Measurements from ENCODE around the gene SLC8B1. TPM values are rescaled to one million over a fixed set of nuclear protein-coding genes. Genes with fewer than 3 reads are reported as not detected.

Gene SLC8B1
- total and polyA plus RNA-seq, 4 donors = 9.9 to 23.8 (median 14.2) TPM

DNA sequence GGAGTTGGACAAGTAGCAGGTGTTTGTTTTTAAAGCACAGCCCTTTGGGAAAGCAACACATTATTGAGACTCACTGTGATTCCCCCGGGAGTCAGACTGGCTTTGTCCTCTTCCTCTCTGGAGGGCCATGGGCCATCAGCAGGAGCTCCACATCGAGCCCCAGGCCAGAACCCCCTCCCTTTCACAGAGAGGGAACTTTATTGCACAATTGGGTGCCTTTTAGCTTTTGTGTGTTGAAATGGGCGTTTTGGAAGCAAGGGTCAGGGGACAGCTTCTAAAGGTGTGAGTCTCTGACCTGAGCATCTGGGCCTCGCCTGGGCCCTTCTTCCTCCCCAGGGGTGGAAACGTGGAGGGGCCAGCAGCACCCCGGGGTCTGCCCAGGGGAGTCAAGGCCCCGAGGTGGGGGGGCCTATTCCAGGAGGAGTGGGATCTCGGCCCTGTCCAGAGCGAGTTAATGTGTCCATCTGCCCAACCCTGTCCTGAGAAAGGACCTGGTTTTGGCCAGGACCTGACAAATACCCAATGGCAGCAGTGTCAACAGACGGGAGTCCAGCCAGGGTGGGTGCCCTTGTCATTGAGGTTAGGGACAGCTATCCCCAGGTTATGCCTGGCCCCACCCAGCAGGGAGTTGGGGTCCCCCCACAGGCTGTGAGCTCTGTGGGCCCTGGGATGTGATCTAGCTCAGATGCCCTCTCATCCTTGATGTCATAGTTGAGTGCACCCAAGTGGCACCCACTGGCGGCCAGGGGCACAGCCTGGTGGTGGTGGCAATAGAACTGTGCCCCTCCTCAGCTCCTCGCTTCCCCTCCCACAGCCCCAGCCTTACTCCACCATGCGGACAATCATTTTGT lies 37.1 kb downstream of the SLC8B1 start:
- Histone ChIP-seq H3K4me3 (ENCODE audit: low read depth in 1 of 3, low read length in 3 of 3) (no peak overlapping the region), H3K27ac (ENCODE audit: low read depth in 1 of 2, low read length in 2 of 2) (peak overlapping the region; percentile 68 to 69), H3K9ac (ENCODE audit: low read depth in 1 of 2, low read length in 2 of 2) (no peak overlapping the region), H3K9me3 (ENCODE audit: control insufficient read depth in 4 of 4, low read length in 3 of 4) (no peaks in the 10 kb centered on the region), H3K27me3 (ENCODE audit: control insufficient read depth in 4 of 4, insufficient read depth in 4 of 4, low read length in 3 of 4) (no peaks in the 10 kb centered on the region), H3K4me1 (ENCODE audit: control insufficient read depth in 4 of 4, insufficient read depth in 4 of 4, low read length in 3 of 4) (peaks cover 9 to 27% (median 20%) of the 10 kb centered on the region in 4 donors), H3K36me3 (ENCODE audit: control insufficient read depth in 4 of 4, insufficient read depth in 3 of 4, low read depth in 1 of 4, low read length in 3 of 4) (peaks cover 6 to 33% (median 14%) of the 10 kb centered on the region in 4 donors)
- DNase-seq (ENCODE audit: low spot score) = no peak
- 64% methylated on average over 13 of the region's 13 CpGs for WGBS
- TF ChIP-seq YY1 (IDR thresholded peaks at IDR 0.05) (no peak), HNF4A (conservative IDR thresholded peaks at IDR 0.05) (peak; percentile 65 to 67), HNF4G (IDR thresholded peaks at IDR 0.05) (peak; percentile 25), NR2F2 (IDR thresholded peaks at IDR 0.05) (peak; percentile 9), RXRA (IDR thresholded peaks at IDR 0.05) (peak in 1 of 2 donors; percentile 37)
- TF ChIP-seq, protein P1, sequence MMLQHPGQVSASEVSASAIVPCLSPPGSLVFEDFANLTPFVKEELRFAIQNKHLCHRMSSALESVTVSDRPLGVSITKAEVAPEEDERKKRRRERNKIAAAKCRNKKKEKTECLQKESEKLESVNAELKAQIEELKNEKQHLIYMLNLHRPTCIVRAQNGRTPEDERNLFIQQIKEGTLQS (IDR thresholded peaks at IDR 0.05) = no peak

DNA sequence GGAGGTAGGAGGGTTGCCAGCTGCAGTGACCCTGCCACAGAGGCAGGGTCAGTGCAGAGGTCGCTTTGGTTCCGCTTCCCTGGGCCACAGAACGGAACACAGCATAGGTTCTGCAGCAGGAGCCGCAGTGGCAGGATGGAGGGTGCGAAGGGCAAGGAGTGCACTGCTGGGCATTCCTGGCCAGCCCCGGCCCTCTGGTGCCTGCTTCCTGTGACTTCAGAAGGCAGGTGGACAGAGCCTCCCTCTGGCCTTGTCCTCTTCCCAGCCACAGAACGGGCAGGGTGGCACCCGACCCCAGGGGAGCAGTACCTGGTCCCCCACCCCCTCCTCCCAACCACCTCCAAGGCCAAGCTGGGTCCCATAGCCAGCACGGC lies 37.7 kb downstream of the SLC8B1 start:
- Histone ChIP-seq H3K9me3 (ENCODE audit: control insufficient read depth in 4 of 4, low read length in 3 of 4) (no peaks in the 10 kb centered on the region), H3K36me3 (ENCODE audit: control insufficient read depth in 4 of 4, insufficient read depth in 3 of 4, low read depth in 1 of 4, low read length in 3 of 4) (peaks cover 11 to 36% (median 18%) of the 10 kb centered on the region in 4 donors), H3K27ac (ENCODE audit: low read depth in 1 of 2, low read length in 2 of 2) (peak overlapping the region; percentile 68 to 69), H3K9ac (ENCODE audit: low read depth in 1 of 2, low read length in 2 of 2) (no peak overlapping the region), H3K27me3 (ENCODE audit: control insufficient read depth in 4 of 4, insufficient read depth in 4 of 4, low read length in 3 of 4) (no peaks in the 10 kb centered on the region), H3K4me3 (ENCODE audit: low read depth in 1 of 3, low read length in 3 of 3) (no peak overlapping the region), H3K4me1 (ENCODE audit: control insufficient read depth in 4 of 4, insufficient read depth in 4 of 4, low read length in 3 of 4) (peaks cover 9 to 27% (median 20%) of the 10 kb centered on the region in 4 donors)
- WGBS = 56% methylated on average over 9 of the region's 9 CpGs
- no peak for TF ChIP-seq TAF1 (conservative IDR thresholded peaks at IDR 0.05)
- no peak for TF ChIP-seq NR2F2 (IDR thresholded peaks at IDR 0.05)
- TF ChIP-seq FOXA1 (IDR thresholded peaks at IDR 0.05) = no peak
- TF ChIP-seq, protein P1 (IDR thresholded peaks at IDR 0.05) = no peak
- TF ChIP-seq RXRA (IDR thresholded peaks at IDR 0.05) = peak; percentile 2 to 82
- TF ChIP-seq, protein P2, sequence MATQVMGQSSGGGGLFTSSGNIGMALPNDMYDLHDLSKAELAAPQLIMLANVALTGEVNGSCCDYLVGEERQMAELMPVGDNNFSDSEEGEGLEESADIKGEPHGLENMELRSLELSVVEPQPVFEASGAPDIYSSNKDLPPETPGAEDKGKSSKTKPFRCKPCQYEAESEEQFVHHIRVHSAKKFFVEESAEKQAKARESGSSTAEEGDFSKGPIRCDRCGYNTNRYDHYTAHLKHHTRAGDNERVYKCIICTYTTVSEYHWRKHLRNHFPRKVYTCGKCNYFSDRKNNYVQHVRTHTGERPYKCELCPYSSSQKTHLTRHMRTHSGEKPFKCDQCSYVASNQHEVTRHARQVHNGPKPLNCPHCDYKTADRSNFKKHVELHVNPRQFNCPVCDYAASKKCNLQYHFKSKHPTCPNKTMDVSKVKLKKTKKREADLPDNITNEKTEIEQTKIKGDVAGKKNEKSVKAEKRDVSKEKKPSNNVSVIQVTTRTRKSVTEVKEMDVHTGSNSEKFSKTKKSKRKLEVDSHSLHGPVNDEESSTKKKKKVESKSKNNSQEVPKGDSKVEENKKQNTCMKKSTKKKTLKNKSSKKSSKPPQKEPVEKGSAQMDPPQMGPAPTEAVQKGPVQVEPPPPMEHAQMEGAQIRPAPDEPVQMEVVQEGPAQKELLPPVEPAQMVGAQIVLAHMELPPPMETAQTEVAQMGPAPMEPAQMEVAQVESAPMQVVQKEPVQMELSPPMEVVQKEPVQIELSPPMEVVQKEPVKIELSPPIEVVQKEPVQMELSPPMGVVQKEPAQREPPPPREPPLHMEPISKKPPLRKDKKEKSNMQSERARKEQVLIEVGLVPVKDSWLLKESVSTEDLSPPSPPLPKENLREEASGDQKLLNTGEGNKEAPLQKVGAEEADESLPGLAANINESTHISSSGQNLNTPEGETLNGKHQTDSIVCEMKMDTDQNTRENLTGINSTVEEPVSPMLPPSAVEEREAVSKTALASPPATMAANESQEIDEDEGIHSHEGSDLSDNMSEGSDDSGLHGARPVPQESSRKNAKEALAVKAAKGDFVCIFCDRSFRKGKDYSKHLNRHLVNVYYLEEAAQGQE (IDR thresholded peaks at IDR 0.05) = no peak
- TF ChIP-seq, protein P3, sequence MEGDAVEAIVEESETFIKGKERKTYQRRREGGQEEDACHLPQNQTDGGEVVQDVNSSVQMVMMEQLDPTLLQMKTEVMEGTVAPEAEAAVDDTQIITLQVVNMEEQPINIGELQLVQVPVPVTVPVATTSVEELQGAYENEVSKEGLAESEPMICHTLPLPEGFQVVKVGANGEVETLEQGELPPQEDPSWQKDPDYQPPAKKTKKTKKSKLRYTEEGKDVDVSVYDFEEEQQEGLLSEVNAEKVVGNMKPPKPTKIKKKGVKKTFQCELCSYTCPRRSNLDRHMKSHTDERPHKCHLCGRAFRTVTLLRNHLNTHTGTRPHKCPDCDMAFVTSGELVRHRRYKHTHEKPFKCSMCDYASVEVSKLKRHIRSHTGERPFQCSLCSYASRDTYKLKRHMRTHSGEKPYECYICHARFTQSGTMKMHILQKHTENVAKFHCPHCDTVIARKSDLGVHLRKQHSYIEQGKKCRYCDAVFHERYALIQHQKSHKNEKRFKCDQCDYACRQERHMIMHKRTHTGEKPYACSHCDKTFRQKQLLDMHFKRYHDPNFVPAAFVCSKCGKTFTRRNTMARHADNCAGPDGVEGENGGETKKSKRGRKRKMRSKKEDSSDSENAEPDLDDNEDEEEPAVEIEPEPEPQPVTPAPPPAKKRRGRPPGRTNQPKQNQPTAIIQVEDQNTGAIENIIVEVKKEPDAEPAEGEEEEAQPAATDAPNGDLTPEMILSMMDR (IDR thresholded peaks at IDR 0.05; ENCODE audit: low read depth, low read length, missing input control) = no peak
- TF ChIP-seq, protein P4, sequence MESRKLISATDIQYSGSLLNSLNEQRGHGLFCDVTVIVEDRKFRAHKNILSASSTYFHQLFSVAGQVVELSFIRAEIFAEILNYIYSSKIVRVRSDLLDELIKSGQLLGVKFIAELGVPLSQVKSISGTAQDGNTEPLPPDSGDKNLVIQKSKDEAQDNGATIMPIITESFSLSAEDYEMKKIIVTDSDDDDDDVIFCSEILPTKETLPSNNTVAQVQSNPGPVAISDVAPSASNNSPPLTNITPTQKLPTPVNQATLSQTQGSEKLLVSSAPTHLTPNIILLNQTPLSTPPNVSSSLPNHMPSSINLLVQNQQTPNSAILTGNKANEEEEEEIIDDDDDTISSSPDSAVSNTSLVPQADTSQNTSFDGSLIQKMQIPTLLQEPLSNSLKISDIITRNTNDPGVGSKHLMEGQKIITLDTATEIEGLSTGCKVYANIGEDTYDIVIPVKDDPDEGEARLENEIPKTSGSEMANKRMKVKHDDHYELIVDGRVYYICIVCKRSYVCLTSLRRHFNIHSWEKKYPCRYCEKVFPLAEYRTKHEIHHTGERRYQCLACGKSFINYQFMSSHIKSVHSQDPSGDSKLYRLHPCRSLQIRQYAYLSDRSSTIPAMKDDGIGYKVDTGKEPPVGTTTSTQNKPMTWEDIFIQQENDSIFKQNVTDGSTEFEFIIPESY (IDR thresholded peaks at IDR 0.05) = no peak
- peak; percentile 81 to 91 for TF ChIP-seq HNF4A (conservative IDR thresholded peaks at IDR 0.05)
- no peak for TF ChIP-seq GABPA (IDR thresholded peaks at IDR 0.05 in 1 of 2, conservative IDR thresholded peaks at IDR 0.05 in 1 of 2)
- TF ChIP-seq EGR1 (IDR thresholded peaks at IDR 0.05; ENCODE audit: low read depth in 2 of 2) = no peak
- TF ChIP-seq SP1 (IDR thresholded peaks at IDR 0.05) = peak; percentile 85
- peak; percentile 35 for TF ChIP-seq YY1 (IDR thresholded peaks at IDR 0.05)
- TF ChIP-seq HNF4G (IDR thresholded peaks at IDR 0.05) = peak; percentile 56
- no peak for TF ChIP-seq JUND (IDR thresholded peaks at IDR 0.05)
- TF ChIP-seq, protein P5, sequence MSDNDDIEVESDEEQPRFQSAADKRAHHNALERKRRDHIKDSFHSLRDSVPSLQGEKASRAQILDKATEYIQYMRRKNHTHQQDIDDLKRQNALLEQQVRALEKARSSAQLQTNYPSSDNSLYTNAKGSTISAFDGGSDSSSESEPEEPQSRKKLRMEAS (IDR thresholded peaks at IDR 0.05) = no peak
- no peak for TF ChIP-seq FOXA2 (IDR thresholded peaks at IDR 0.05)
- TF ChIP-seq RAD21 (IDR thresholded peaks at IDR 0.05) = peak; percentile 38 to 57
- no peak for DNase-seq (ENCODE audit: low spot score)
